KMS-11 (cell line): ENCODE results near the gene MTNR1A.

Experiments used
- H2AFZ ChIP-seq: fragments of 200-600 bp; sonication (generic); 2 replicates; pipeline ENCODE4 v1.6.1; 2016; ENCODE audit warnings: antibody characterized with exemption, mixed run types, low read depth
- H3K27ac ChIP-seq: fragments of 200-600 bp; sonication (generic); 2 replicates; pipeline ENCODE4 v1.6.1; 2016; ENCODE audit warnings: mild to moderate bottlenecking, mixed run types
- H3K27me3 ChIP-seq: fragments of 200-600 bp; sonication (generic); 2 replicates; pipeline ENCODE4 v1.6.1; 2017; ENCODE audit warnings: mild to moderate bottlenecking, low read depth, mixed run types, moderate library complexity; ENCODE audit not compliant: insufficient read depth
- H3K36me3 ChIP-seq: fragments of 200-600 bp; sonication (generic); 2 replicates; pipeline ENCODE4 v1.6.1; 2017; ENCODE audit warnings: mild to moderate bottlenecking, mixed run types; ENCODE audit not compliant: insufficient read depth
- H3K4me1 ChIP-seq: fragments of 200-600 bp; sonication (generic); 2 replicates; pipeline ENCODE4 v1.6.1; 2016; ENCODE audit warnings: mild to moderate bottlenecking, low read depth, mixed run types; ENCODE audit not compliant: poor library complexity, severe bottlenecking
- H3K4me2 ChIP-seq: fragments of 200-600 bp; sonication (generic); 2 replicates; pipeline ENCODE4 v1.7.0; 2016; ENCODE audit warnings: mild to moderate bottlenecking, mixed run types
- H3K4me3 ChIP-seq: fragments of 200-600 bp; sonication (generic); IDR thresholded peaks from 2 replicates; pipeline ENCODE4 v1.6.1; 2017; ENCODE audit warnings: low read depth, low read length, mixed read lengths; ENCODE audit not compliant: insufficient read depth
- H3K79me2 ChIP-seq: fragments of 200-600 bp; sonication (generic); 2 replicates; pipeline ENCODE4 v1.6.1; 2016; ENCODE audit warnings: low read depth, mixed run types; ENCODE audit not compliant: insufficient read depth
- H3K9ac ChIP-seq: fragments of 200-600 bp; sonication (generic); 2 replicates; pipeline ENCODE4 v1.6.1; 2016; ENCODE audit warnings: mild to moderate bottlenecking, mixed run types
- H4K20me1 ChIP-seq: fragments of 200-600 bp; sonication (generic); 2 replicates; pipeline ENCODE4 v1.6.1; 2016; ENCODE audit warnings: mild to moderate bottlenecking, mixed run types; ENCODE audit not compliant: insufficient read depth
- CTCF ChIP-seq: fragments of 200-600 bp; sonication (generic); conservative IDR thresholded peaks from 2 replicates; pipeline ENCODE4 v1.6.1; 2017; ENCODE audit warnings: low read depth, mild to moderate bottlenecking, antibody characterized with exemption, low read length, moderate library complexity, mixed read lengths

Gene MTNR1A

GRCh38 chr4:186554539-186554913 is 841 bp downstream of the MTNR1A start:
- Histone ChIP-seq H3K79me2 (no peaks in the 10 kb centered on the region), H4K20me1 (no peaks in the 10 kb centered on the region), H3K4me1 (no peaks in the 10 kb centered on the region), H3K27me3 (no peaks in the 10 kb centered on the region), H3K4me3 (no peak overlapping the region), H3K4me2 (no peak overlapping the region), H3K36me3 (no peaks in the 10 kb centered on the region), H2AFZ (no peak overlapping the region), H3K9ac (no peak overlapping the region), H3K27ac (no peak overlapping the region)
- no peak for TF ChIP-seq CTCF

- H3K27me3 ChIP-seq, result no peaks in the 10 kb centered on the region
- H4K20me1 ChIP-seq, result no peaks in the 10 kb centered on the region
- H3K27ac ChIP-seq, result no peak overlapping the region
- H3K4me1 ChIP-seq, result no peaks in the 10 kb centered on the region
- no peak overlapping the region for H3K9ac ChIP-seq
- no peak overlapping the region for H2AFZ ChIP-seq
- TF ChIP-seq CTCF, result no peak
- no peak overlapping the region for H3K4me2 ChIP-seq
- H3K4me3 ChIP-seq, result no peak overlapping the region
- H3K79me2 ChIP-seq, result no peaks in the 10 kb centered on the region
- H3K36me3 ChIP-seq, result no peaks in the 10 kb centered on the region
Observed at GRCh38 chr4:186553717-186554116, 1.6 kb downstream of the MTNR1A start.

DNA sequence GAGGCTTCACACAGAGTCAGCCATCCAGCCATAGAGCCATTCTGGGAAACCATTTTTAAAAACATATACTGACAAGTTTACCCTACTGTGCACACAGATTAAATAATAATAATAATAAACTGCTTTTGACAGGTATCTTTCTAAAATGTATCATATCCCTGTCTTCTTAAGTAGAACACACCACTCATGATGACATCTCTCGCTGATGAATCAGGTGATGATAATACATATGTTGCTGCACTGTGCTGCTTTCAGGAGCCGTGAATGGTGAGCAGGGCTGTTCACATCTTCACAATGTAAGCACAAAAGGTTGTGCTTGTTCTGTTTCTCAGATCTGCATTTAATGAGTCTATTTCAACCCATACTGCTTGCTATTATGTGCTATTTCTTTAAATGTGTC is 3.5 kb downstream of the MTNR1A start:
- H3K36me3 ChIP-seq, result no peaks in the 10 kb centered on the region
- H3K27me3 ChIP-seq, result no peaks in the 10 kb centered on the region
- H3K9ac ChIP-seq, result no peak overlapping the region
- H4K20me1 ChIP-seq, result no peaks in the 10 kb centered on the region
- H3K27ac ChIP-seq, result no peak overlapping the region
- no peak overlapping the region for H3K4me3 ChIP-seq
- H3K4me1 ChIP-seq, result no peaks in the 10 kb centered on the region
- no peak overlapping the region for H3K4me2 ChIP-seq
- H2AFZ ChIP-seq, result no peak overlapping the region
- no peak for TF ChIP-seq CTCF
- H3K79me2 ChIP-seq, result no peaks in the 10 kb centered on the region

- Histone ChIP-seq H3K27me3 (no peaks in the 10 kb centered on the region), H4K20me1 (no peaks in the 10 kb centered on the region)
- TF ChIP-seq CTCF, result no peak
Observed at GRCh38 chr4:186545436-186545835, 9.9 kb downstream of the MTNR1A start.

GRCh38 chr4:186543206-186543605 is 12.2 kb downstream of the MTNR1A start:
- Histone ChIP-seq H3K4me2 (no peak overlapping the region), H3K27ac (no peak overlapping the region), H3K79me2 (no peaks in the 10 kb centered on the region), H3K9ac (no peak overlapping the region), H2AFZ (no peak overlapping the region), H3K4me3 (no peak overlapping the region), H3K36me3 (no peaks in the 10 kb centered on the region), H3K27me3 (no peaks in the 10 kb centered on the region), H3K4me1 (no peaks in the 10 kb centered on the region), H4K20me1 (no peaks in the 10 kb centered on the region)
- no peak for TF ChIP-seq CTCF

More at GRCh38 chr4:186545436-186545835, 9.9 kb downstream of the MTNR1A start:
- Histone ChIP-seq H3K36me3 (no peaks in the 10 kb centered on the region), H2AFZ (no peak overlapping the region), H3K4me1 (no peaks in the 10 kb centered on the region), H3K4me2 (no peak overlapping the region), H3K4me3 (no peak overlapping the region), H3K79me2 (no peaks in the 10 kb centered on the region), H3K9ac (no peak overlapping the region), H3K27ac (no peak overlapping the region)
